NB4 (cell line): Measurements from ENCODE around the gene GAL.
"Not testable (repeated sequence)": the region's sequence is repeated elsewhere in the genome, so short reads cannot be mapped to it uniquely, and the experiment has no call there.

Source experiments
- CTCF ChIP-seq: IDR thresholded peaks from one replicate; pipeline ENCODE4 v1.5.1; 2012; ENCODE audit warnings: low read depth, low read length
- MAX ChIP-seq: IDR thresholded peaks from 2 replicates; pipeline ENCODE4 v1.6.1; 2011; ENCODE audit warnings: low read depth, low read length
- MYC ChIP-seq: IDR thresholded peaks from 2 replicates; pipeline ENCODE4 v1.6.1; 2011; ENCODE audit warnings: low read depth, low read length
- POLR2A ChIP-seq: IDR thresholded peaks from 2 replicates; pipeline ENCODE4 v1.6.1; 2011; ENCODE audit warnings: mild to moderate bottlenecking; ENCODE audit not compliant: insufficient read length; ENCODE audit errors: extremely low read depth

GRCh38 chr11:68635883-68636282 is 48.5 kb upstream of the GAL start:
- not testable (repeated sequence) for TF ChIP-seq CTCF, MAX, POLR2A, MYC
